ENCODE measurements around the gene TPRX1.
"Not testable (repeated sequence)": the region's sequence is repeated elsewhere in the genome, so short reads cannot be mapped to it uniquely, and the experiment has no call there.

Gene TPRX1

DNA sequence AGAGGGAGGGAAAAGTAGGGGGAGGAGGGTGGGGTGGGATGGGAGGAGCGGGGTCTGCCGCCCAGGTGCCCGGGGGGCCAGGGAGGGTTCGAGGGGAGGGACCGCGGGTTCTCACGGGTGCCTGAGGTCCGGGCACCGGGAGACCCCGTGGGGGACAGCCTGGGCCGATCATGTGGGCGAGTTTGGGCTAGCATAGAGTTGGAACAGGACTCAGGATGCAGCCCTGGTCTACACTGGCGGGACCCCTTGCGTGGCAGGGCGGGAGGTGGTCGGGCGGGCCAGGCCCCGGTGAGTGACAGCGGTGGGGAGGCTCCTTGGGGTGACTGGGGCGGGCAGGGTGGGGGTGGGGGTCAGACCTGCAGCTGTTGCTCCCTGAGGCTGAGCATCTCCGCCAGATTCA is 1.2 kb downstream of the TPRX1 start:
- CTCF ChIA-PET: not testable (repeated sequence)

DNA sequence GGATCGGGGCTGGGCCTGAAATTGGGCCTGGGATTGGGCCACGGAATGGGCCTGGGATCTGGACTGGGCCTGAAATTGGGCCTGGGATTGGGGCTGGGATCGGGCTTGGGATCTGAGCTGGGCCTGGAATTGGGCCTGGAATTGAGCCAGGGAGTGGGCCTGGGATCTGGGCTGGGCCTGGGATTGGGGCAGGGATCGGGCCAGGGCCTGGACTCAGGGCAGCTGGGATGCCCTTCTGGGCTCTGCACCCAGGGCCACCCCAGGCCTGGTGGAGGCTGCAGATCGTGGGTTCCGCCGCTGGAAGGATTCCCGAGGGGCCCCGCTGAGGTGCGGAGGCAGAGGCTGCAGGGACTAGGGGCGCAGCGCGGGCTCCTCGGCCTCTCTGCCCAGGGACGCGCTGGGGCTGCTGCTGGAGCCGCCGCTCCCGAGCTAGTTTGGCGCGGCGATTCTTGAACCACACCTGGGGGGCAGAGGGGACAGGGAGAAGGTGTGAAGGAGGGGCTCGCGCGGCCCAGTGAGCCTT is 1.8 kb downstream of the TPRX1 start:
- Histone ChIP-seq H3K4me1 (ENCODE audit: control insufficient read depth, insufficient read depth, low read length) (no peaks in the 10 kb centered on the region), H3K27ac (ENCODE audit: extremely low read depth, low read depth, low read length) (peak overlapping the region; percentile 90), H3K4me3 (ENCODE audit: low read depth, low read length) (no peak overlapping the region), H3K9me3 (ENCODE audit: control insufficient read depth, insufficient read depth, low read depth, low read length) (no peaks in the 10 kb centered on the region), H3K36me3 (ENCODE audit: control insufficient read depth in 2 of 2, insufficient read depth in 1 of 2, low read length in 2 of 2) (no peaks in the 10 kb centered on the region)
- CTCF ChIA-PET: interaction anchor here (1.1 kb wide), 1 partner anchor 39 kb away, joined by 3 read pairs; no protein-coding TSS in a partner anchor
- no peak for TF ChIP-seq KLF1 (tag by site-specific recombination; IDR thresholded peaks at IDR 0.05)
- TF ChIP-seq, protein P1, sequence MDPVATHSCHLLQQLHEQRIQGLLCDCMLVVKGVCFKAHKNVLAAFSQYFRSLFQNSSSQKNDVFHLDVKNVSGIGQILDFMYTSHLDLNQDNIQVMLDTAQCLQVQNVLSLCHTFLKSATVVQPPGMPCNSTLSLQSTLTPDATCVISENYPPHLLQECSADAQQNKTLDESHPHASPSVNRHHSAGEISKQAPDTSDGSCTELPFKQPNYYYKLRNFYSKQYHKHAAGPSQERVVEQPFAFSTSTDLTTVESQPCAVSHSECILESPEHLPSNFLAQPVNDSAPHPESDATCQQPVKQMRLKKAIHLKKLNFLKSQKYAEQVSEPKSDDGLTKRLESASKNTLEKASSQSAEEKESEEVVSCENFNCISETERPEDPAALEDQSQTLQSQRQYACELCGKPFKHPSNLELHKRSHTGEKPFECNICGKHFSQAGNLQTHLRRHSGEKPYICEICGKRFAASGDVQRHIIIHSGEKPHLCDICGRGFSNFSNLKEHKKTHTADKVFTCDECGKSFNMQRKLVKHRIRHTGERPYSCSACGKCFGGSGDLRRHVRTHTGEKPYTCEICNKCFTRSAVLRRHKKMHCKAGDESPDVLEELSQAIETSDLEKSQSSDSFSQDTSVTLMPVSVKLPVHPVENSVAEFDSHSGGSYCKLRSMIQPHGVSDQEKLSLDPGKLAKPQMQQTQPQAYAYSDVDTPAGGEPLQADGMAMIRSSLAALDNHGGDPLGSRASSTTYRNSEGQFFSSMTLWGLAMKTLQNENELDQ (tag by site-specific recombination; IDR thresholded peaks at IDR 0.05; ENCODE audit: low read depth): no peak
- TF ChIP-seq ZNF221 (tag by site-specific recombination; IDR thresholded peaks at IDR 0.05; ENCODE audit: borderline replicate concordance): no peak
- TF ChIP-seq, protein P2, sequence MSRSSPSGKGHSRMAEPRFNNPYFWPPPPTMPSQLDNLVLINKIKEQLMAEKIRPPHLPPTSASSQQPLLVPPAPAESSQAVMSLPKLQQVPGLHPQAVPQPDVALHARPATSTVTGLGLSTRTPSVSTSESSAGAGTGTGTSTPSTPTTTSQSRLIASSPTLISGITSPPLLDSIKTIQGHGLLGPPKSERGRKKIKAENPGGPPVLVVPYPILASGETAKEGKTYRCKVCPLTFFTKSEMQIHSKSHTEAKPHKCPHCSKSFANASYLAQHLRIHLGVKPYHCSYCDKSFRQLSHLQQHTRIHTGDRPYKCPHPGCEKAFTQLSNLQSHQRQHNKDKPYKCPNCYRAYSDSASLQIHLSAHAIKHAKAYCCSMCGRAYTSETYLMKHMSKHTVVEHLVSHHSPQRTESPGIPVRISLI (tag by site-specific recombination; IDR thresholded peaks at IDR 0.05): no peak
- no peak for TF ChIP-seq ZNF211 (tag by site-specific recombination; IDR thresholded peaks at IDR 0.05; ENCODE audit: low read depth)
- no peak for TF ChIP-seq PRDM1 (tag by site-specific recombination; IDR thresholded peaks at IDR 0.05)
- no peak for TF ChIP-seq ZSCAN30 (tag by site-specific recombination; IDR thresholded peaks at IDR 0.05)
- TF ChIP-seq ZNF791 (tag by site-specific recombination; IDR thresholded peaks at IDR 0.05): no peak
- no peak for TF ChIP-seq ZNF248 (tag by site-specific recombination; IDR thresholded peaks at IDR 0.05)
- TF ChIP-seq ZEB2 (tag by site-specific recombination; IDR thresholded peaks at IDR 0.05): no peak
- TF ChIP-seq ZNF843 (tag by site-specific recombination; IDR thresholded peaks at IDR 0.05): no peak
- TF ChIP-seq ZBTB17 (tag by site-specific recombination; IDR thresholded peaks at IDR 0.05): no peak
- POLR2A ChIA-PET: no interaction called here

More for the DNA sequence above, 1.2 kb downstream of the TPRX1 start:
- H3K9me3 ChIP-seq (ENCODE audit: control insufficient read depth, insufficient read depth, low read depth, low read length); POLR2A ChIA-PET; H3K36me3 ChIP-seq (ENCODE audit: control insufficient read depth in 2 of 2, insufficient read depth in 1 of 2, low read length in 2 of 2); H3K4me1 ChIP-seq (ENCODE audit: control insufficient read depth, insufficient read depth, low read length); H3K4me3 ChIP-seq (ENCODE audit: low read depth, low read length); H3K27ac ChIP-seq (ENCODE audit: extremely low read depth, low read depth, low read length): not testable (repeated sequence)

DNA sequence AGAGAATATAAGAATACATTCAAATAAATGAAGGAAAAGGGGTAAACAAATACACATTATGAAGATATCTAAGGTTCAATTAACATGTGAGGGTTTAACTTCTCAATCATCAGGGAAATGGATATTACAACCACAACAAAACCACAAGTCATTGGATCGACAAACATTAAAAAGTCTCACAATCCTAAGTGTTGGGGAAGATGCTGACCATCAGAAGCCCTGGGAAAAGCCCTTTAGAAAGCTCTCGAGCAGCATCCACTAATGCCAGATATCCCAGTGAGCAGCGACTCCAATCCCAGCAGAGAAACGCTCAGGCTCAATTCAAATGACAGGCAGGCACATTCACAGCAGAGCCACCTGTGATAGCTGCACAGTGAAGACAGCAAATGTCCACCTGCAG is 3.1 kb downstream of the TPRX1 start:
- TF ChIP-seq TCF7L2 (IDR thresholded peaks at IDR 0.05; ENCODE audit: borderline replicate concordance, low read depth, low read length) (no peak), ZNF266 (tag by site-specific recombination; IDR thresholded peaks at IDR 0.05; ENCODE audit: low read depth) (no peak), ZNF223 (tag by site-specific recombination; IDR thresholded peaks at IDR 0.05) (no peak), BCL11A (tag by site-specific recombination; IDR thresholded peaks at IDR 0.05; ENCODE audit: low read depth) (no peak), ZNF184 (tag by site-specific recombination; IDR thresholded peaks at IDR 0.05) (peak; percentile 96)
- TF ChIP-seq, protein P3, sequence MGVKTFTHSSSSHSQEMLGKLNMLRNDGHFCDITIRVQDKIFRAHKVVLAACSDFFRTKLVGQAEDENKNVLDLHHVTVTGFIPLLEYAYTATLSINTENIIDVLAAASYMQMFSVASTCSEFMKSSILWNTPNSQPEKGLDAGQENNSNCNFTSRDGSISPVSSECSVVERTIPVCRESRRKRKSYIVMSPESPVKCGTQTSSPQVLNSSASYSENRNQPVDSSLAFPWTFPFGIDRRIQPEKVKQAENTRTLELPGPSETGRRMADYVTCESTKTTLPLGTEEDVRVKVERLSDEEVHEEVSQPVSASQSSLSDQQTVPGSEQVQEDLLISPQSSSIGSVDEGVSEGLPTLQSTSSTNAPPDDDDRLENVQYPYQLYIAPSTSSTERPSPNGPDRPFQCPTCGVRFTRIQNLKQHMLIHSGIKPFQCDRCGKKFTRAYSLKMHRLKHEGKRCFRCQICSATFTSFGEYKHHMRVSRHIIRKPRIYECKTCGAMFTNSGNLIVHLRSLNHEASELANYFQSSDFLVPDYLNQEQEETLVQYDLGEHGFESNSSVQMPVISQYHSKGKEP (tag by site-specific recombination; IDR thresholded peaks at IDR 0.05): no peak
- TF ChIP-seq, protein P4, sequence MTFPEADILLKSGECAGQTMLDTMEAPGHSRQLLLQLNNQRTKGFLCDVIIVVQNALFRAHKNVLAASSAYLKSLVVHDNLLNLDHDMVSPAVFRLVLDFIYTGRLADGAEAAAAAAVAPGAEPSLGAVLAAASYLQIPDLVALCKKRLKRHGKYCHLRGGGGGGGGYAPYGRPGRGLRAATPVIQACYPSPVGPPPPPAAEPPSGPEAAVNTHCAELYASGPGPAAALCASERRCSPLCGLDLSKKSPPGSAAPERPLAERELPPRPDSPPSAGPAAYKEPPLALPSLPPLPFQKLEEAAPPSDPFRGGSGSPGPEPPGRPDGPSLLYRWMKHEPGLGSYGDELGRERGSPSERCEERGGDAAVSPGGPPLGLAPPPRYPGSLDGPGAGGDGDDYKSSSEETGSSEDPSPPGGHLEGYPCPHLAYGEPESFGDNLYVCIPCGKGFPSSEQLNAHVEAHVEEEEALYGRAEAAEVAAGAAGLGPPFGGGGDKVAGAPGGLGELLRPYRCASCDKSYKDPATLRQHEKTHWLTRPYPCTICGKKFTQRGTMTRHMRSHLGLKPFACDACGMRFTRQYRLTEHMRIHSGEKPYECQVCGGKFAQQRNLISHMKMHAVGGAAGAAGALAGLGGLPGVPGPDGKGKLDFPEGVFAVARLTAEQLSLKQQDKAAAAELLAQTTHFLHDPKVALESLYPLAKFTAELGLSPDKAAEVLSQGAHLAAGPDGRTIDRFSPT (tag by site-specific recombination; IDR thresholded peaks at IDR 0.05): no peak
- no peaks in the 10 kb centered on the region for H3K36me3 ChIP-seq (ENCODE audit: control insufficient read depth in 2 of 2, insufficient read depth in 1 of 2, low read length in 2 of 2)
- no peak overlapping the region for H3K4me3 ChIP-seq (ENCODE audit: low read depth, low read length)
- CTCF ChIA-PET: interaction anchor here (0.6 to 2.0 kb wide), 5 partner anchors 37 to 69 kb away, joined by 3 to 12 read pairs (median 3); no protein-coding TSS in a partner anchor
- H3K4me1 ChIP-seq (ENCODE audit: control insufficient read depth, insufficient read depth, low read length): no peaks in the 10 kb centered on the region
- H3K27ac ChIP-seq (ENCODE audit: extremely low read depth, low read depth, low read length): no peak overlapping the region
- no peaks in the 10 kb centered on the region for H3K9me3 ChIP-seq (ENCODE audit: control insufficient read depth, insufficient read depth, low read depth, low read length)
- POLR2A ChIA-PET: no interaction called here
